Neural cell (in vitro differentiated cells): Measurements from ENCODE around the gene MLPH.

Experiments
- EP300 ChIP-seq: fragments of 450-650 bp; conservative IDR thresholded peaks from 2 replicates; pipeline ENCODE4 v1.6.1; 2014; ENCODE audit warnings: antibody characterized with exemption, mild to moderate bottlenecking, moderate library complexity; ENCODE audit not compliant: poor library complexity, severe bottlenecking
- POLR2AphosphoS5 ChIP-seq: IDR thresholded peaks from 2 replicates; pipeline ENCODE4 v1.6.1; 2012
- TF ChIP-seq, protein P1 (sequence below): fragments of 450-650 bp; IDR thresholded peaks from 2 replicates; pipeline ENCODE4 v1.5.1; 2014; ENCODE audit warnings: antibody characterized with exemption, mild to moderate bottlenecking, moderate library complexity; ENCODE audit not compliant: poor library complexity, severe bottlenecking

GRCh38 chr2:237593036-237593435, 106.0 kb downstream of the MLPH start:
- TF ChIP-seq, protein P1, sequence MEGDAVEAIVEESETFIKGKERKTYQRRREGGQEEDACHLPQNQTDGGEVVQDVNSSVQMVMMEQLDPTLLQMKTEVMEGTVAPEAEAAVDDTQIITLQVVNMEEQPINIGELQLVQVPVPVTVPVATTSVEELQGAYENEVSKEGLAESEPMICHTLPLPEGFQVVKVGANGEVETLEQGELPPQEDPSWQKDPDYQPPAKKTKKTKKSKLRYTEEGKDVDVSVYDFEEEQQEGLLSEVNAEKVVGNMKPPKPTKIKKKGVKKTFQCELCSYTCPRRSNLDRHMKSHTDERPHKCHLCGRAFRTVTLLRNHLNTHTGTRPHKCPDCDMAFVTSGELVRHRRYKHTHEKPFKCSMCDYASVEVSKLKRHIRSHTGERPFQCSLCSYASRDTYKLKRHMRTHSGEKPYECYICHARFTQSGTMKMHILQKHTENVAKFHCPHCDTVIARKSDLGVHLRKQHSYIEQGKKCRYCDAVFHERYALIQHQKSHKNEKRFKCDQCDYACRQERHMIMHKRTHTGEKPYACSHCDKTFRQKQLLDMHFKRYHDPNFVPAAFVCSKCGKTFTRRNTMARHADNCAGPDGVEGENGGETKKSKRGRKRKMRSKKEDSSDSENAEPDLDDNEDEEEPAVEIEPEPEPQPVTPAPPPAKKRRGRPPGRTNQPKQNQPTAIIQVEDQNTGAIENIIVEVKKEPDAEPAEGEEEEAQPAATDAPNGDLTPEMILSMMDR: no peak
- no peak for TF ChIP-seq POLR2AphosphoS5
- no peak for TF ChIP-seq EP300
